HG02938 (cell line): ENCODE measurements around the gene SLC5A6.

ENCODE experiments used
- ATAC-seq: cut with Tn5 transposase; IDR thresholded peaks from one replicate; pipeline ENCODE4 v1.9.1; 2021; ENCODE audit warnings: mild to moderate bottlenecking, moderate library complexity; ENCODE audit not compliant: unreplicated experiment

Gene SLC5A6

DNA sequence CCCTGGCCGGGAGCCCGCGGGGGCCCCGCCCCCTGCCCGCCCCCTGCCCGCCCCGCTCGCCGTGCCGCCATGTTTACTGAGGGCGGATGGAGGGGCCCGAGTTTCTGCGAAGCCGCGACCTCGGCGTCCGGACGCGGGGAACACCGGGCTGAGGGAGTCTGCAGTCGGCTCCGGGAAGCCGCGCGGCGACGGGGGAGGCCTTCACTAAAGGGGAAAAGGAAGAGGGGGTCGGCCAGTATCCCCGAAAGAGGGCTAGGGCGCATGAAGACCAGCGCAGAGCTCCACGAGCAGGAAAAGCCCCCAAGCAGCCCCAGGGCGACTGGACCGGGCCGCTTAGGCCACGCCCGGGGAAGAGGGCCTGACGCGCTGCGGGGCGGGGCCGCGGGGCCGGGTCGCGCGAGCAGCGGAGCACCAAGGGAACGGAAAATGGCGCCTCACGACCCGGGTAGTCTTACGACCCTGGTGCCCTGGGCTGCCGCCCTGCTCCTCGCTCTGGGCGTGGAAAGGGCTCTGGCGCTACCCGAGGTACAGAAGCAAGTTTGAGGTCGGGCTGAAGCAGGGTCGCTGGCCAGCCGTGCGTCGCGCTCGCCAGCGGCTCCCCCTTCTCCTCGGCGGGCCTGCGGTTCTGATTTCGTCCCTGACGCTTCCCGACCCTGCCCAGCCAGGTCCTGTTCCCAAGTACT is at the start of gene SLC5A6, which contains the start of gene ATRAID:
Gene SLC5A6 (minus strand): TSS at position 326 of the 683 bp plus-strand sequence. CDS start 4,618 bp downstream, outside the sequence.
Gene ATRAID (plus strand): TSS at position 99 of the 683 bp plus-strand sequence. CDS start 328 bp downstream, at position 427.
- peak; percentile 71 for ATAC-seq

DNA sequence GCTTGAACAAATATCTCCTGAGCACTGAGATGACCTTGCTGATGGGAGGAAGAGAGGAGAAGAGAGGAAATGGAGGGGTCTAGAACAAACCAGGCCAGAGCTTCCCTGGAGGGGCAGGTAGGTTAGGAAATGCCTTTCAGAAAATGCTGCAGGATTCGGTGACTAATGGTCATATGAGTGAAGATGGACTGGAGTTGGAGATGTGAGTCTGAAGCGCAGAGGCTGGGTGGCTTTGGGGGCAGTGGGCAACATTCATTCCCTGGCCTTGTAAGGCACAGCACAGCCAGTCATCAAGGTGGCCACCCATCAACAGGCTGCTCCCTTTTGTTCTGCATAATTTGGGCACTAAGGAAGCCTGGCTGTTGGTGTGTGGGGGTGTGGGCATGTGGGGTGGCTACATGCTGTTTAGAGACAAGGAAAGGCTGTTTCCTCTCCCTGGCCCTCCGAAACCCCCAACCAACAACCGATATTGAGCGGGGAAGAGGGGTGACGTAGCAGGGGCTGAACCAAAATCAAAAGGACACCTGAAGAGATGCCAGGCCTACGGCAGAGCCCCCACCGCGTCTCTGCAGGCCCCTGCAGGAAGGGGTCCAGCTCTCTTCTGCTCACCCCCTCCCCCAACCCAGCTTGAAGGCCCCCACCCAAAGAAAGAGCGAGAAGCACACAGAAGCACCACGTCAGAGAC is 49.3 kb upstream of the SLC5A6 start:
- no peak for ATAC-seq

DNA sequence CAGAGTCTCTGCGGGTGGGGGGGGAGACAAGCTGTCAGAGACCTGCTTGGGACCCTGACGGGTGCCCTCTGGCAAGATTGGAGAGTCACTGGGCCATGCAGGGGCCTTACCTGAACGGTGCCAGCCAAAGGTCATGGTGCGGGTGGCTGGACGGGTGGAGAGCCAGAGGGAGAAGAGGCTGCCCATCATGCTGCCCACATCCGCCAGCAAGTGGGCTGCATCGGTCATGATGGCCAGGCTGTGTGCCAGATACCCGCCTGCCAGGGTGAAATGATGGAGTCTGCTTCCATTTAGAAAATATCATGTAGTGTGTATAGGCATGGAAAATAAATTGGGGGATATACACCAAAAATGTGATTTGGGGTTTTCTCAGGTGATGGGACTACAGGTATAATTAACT is 46.0 kb upstream of the SLC5A6 start:
- ATAC-seq = no peak

DNA sequence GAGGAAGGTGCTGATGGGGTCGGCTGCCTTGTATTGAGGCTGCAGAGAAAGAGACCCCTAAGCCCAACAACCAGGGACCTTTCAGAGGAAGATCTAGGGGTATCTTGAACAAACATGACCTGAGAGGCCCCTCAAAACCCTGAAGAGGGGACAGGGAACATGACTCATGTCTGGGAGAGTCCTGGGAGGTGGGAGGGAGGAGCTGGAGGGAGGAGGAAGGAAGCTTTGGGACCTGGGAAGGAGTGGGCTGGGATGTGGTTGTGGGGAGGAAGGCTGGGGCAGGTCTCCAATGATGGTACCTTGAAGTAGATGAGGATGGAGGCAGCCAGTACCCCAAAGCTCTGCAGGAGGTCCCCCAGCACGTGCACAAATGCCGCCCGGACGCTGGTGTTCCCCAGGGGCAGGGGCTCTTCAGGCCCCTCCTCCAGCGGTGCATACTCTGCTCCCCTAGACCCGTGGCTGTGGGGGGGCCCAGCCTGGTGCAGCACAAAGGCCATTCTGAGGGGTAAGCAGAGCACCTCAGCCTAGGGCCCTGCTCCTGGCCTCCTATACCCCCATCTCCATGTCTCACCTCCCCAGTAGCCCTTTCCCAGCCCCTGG is 44.9 kb upstream of the SLC5A6 start:
- ATAC-seq = no peak

DNA sequence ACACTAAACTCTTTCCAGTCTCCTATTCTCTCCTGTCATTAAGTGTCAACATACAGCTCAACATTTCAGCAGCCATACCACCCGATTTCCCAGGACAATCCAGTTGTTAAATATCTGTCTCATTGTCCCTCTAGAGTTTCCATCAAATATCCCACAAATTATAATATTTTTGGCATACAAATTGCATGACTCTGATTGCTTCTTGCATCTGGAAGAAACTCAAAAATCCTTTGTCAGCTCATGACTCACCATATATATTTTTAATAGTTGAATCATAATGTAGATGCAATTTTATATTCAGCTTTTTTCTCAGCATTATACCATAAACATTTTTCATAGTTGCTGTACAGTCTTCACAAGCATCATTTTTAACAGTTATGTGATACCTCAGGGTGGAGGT is 43.6 kb upstream of the SLC5A6 start:
- no peak for ATAC-seq

DNA sequence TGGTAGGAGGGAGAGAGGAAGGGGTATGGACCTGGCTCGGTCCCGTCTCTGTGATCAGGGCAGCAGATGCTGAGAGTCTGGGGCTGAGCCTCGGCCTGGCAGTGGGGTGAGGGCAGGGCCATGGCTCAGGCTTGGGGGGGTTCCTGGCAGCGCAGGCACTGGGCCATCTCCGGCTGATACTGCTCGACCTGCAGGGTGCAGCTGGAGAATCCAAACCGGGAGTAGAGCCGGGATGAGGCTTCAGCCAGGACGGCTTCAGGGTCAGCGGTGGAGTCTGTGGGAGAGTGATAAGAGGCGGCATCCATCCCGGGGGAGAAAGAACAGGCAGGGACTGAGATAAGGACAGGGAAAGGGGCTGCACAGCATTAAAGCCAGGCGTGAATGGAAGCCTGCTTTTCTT is 43.1 kb upstream of the SLC5A6 start:
- no peak for ATAC-seq

DNA sequence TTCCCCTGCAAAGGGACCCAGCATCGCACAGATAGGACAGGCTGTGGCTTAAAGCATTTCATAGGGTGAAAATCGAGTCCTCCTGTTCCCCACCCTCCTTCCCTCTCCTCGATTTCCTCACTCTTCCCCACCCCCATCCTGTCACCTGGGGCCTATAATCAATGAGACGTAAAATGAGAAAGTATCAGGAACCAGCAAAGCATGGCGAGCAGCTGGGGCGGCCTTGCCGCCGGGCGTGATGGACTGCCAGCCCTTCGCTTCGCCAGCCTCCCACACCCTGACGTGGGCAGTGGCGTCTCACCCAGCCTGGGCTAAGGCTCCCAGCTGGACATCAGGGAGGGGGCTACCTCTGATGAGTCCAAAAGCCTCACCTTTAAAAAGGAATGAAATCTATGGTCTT is 39.7 kb upstream of the SLC5A6 start:
- ATAC-seq = no peak

DNA sequence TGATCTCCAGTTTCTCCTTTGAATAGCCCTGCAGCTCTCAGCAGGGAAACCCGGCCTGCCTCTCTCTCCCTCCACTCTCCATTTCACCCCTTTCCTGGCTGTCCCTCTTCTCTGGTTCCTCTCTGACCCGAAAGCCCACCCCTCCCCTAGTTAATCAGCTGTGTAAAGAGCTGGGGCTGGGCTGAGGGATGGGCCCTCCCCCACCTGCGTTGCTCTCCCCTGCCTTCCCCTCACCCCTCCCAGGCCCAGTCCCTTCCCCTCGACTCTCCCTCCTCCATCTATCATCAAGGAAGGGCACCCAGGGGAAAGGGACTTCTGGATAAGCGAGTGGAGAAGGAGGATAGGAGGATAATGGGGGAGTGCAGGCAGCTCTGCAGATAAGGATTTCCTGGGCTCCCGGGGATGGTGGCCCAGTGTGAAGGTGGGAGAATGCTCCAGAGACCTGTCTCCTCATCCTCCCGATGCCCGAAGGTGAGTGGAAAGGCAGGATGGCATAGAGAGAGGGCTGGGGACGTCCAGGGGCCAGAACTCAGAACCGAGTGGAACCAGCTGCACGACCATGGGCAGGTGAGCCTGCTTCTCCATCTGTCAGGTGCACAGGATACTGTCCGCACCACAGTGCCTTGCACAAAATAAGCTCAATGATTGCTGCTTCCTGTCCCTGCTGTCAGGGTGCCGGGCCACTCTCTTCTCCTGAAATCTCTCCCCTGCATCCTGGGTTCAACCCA is 38.7 kb upstream of the SLC5A6 start:
- ATAC-seq = no peak

DNA sequence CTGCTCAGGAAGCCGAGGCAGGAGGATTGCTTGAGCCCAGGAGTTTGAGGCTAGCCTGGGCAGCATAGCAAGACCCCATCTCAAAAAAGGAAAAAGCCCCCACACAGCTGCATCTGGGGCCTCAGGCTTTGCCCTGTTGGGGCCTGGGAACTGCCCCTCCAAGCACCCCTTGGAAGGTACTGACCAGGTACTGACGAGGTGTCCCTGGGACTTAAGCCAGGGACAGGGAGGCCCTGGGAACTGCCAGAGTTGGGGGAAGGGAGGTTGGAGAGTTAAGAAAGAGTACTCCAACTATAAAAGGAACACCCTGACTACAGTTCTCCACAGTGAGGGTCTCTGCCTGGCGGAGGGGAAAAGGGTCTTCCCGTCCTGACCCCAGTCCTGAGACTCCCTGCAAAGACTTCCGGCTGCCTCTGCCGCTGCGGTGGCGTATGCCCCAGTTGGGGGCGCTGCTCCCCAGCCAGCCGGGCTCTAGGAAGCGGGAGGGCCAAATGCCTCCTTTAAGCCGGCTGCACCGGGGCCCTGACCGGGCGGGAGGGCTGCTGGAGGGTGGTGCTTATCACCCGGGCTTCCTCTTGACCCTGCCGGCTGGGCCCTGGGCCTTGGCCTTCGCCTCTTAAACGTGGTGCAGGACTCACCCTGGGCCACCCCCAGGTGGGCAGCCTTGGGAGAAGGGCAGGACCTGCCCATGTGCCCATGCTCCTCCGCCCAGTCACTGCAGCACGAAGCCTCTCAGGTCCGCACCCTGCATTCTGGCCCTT is 38.0 kb upstream of the SLC5A6 start:
- no peak for ATAC-seq

DNA sequence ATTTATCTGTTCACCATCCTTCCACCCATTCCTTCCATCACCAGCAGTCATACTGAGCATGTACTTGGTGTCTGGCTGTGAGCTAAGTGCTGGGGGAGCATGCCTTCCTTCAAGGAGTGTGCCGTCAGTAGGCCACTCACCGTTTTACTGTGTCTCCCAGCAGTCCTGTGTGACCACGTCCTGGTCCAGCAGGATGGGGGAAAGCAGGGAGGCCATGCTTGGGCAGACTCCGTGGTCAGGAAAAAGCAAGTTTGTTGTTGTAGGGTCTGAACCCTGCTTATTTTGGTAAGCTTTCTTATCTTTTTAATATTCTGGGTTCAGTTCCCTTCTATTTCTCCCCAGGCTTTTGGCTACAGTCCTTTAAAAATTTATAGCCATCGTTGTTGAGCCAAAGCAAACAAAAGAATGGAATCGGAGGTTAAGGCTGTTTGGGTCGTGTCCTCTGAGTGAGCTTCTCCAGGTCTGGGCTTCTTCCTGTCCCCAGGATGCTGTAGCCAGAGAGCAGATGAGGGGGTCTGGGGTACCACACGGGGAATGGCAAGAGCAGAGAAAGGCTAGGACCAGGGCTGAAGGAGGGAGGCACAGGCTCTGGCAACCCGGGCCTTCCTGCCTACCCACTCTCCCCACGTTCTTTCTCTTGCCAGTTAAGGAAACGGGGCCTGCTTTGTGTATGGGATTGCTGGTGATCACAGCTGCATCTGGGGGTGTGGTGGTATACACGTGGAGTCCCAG is 37.3 kb upstream of the SLC5A6 start:
- no peak for ATAC-seq

DNA sequence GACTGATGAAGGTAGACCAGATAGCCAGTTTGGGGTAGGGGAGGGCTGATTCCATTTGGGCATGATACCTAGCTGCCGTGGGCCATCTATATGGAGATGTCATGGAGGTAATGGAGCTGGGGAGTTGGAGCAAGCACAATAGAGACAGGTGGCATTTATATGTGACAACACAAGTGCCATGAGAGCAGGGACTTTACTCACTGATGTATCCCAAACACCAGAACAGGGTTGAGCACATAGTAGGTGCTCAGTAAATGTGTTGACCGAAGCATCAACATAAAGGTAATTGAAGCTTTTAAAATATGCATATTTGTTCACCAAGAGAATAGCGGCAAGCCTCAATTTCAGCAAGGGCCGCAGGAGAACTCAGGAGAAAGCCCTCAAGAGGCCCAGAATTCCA is 35.8 kb upstream of the SLC5A6 start:
- ATAC-seq = no peak

DNA sequence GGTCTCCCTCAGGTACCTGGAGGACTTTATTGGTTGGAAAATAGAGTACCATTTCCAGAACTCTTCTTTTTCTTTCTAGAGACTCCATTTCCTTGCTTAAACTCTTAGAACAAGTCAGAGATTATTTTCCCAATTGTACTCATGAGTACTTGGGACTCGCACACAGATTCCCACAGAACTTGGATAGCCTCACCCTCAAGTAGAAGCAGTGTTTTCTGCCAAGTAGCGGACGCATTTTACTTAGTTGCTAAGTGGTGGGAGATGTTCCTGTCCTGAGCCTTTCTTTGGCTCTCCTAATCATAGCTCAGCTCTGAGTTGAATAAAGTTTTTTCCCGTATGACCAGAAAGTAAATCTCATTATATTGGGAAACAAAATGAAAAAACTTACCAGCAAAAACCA is 33.6 kb upstream of the SLC5A6 start:
- ATAC-seq = no peak

DNA sequence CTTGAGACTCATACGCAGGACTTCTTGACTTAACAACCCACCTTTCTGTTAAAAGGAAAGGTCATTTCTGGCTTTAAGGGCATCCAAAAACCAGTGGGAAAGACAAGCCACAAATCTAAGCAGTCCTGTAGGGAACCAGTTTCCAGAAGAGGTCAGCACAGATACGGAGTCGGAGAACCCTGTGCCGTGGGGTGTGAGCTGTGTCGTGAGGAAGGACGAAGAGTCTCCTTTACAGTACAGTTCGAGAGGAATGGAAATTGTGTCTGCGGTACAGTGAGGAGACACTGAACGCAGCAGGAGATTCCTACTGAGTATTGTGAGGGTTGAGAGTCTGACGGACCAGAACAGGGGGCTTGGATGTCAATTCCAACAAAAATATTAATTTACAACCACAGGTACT is 33.0 kb upstream of the SLC5A6 start:
- ATAC-seq = no peak

DNA sequence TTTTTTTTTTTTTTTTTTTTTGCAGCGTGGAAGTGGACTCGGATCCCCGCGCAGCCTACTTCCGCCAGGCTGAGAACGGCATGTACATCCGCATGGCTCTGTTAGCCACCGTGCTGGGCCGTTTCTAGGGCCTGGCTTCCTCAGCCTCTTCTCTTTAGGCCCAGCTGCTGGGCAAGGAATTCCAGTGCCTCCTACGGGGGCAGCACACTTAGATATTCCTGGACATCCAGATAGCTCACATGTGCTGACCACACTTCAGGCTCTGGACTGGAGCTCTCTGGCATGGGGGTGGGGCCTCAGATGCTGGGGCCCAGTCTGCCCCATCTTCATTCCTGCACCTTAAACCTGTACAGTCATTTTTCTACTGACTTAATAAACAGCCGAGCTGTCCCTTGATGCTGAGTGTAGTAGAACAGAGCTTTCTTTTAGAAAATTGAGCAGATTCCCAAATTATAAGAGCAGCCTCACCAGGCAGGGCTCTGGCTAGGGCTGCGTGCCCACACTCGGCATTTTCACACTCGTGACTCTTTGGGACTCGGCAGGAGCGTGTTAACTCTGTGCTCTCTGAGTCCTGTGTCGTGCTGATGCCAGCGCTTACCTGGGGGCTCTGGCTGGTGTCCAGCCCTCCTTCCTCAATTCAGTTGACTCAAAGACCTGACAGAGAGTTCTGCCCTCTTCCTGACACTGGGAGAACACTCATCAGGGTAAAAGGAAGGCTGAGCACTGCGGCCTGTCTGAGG is 31.5 kb upstream of the SLC5A6 start:
- ATAC-seq = no peak

DNA sequence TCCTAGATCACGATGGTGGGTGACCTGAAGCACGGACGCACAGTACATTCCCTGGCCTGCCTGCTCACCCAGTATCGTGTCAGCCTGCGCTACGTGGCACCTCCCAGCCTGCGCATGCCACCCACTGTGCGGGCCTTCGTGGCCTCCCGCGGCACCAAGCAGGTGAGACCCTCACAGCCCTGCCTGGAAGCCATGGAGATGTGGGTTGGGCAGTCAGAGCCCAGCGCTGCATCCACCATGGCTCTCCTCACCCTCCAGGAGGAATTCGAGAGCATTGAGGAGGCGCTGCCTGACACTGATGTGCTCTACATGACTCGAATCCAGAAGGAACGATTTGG is 30.5 kb upstream of the SLC5A6 start:
- no peak for ATAC-seq

DNA sequence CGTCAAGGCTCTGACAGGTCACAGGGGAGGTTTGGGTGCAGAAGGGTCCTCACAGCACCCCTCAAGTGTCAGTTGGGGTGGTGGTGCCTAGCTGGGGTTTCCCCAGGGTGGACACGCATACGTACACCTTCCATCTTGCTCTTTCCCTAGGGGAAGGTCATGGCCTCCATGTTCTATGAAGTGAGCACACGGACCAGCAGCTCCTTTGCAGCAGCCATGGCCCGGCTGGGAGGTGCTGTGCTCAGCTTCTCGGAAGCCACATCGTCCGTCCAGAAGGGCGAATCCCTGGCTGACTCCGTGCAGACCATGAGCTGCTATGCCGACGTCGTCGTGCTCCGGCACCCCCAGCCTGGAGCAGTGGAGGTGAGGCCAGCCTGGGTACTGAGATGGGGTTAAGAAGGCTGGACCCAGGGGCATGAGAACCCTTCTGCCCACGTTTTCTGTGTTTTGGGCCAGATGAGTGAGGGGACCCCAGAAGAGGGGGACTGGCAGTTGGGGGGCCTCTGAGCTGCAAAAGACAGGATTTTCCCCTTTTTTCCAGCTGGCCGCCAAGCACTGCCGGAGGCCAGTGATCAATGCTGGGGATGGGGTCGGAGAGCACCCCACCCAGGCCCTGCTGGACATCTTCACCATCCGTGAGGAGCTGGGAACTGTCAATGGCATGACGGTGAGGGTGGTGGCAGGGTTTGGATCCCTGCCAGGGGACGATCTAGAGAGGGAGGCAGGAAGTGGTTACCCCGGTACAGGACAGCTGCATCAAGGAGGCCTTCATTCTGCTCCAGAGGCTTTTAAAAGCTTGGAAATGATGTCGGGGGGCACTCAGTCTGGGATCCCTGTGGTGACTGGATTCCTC is 29.9 kb upstream of the SLC5A6 start:
- no peak for ATAC-seq

DNA sequence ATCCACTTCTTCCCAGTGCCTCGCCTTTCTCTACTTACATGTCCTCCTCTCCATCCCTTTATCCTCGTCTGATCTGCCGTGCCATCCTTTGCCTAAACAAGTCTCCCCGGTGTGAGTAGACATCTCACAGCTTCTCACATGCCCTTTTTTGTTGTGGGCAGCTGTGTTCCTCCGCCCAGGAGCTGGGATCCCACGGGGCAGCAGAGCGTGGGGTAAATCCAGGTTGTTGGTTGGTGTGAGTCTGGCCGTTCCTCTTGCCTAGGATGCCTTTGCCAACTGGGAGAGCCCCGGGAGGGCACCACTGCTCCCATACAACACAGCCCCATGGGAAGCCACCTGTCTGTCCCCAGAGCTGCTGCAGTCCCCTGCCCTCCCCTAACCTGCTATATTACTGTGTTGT is 28.3 kb upstream of the SLC5A6 start:
- no peak for ATAC-seq

DNA sequence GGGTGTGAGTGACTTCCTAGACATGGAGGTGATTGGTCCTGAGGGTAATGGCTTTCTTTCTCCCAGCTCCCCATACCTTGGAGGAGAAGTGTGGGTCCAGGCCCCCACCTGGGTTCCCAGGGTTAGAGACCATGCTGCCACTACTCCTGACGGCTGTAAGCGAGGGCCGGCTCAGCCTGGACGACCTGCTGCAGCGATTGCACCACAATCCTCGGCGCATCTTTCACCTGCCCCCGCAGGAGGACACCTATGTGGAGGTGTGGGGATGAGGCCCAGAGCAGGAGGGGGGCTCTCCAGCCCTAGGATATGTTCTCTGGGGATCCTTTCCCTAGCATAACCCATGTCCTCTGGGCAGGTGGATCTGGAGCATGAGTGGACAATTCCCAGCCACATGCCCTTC is 26.9 kb upstream of the SLC5A6 start:
- ATAC-seq = no peak
